NCI-H82 treated with DMSO at 0.1 percent for 48 hours (cell line): ENCODE results near the gene SPN.
"Not testable (repeated sequence)": the region's sequence is repeated elsewhere in the genome, so short reads cannot be mapped to it uniquely, and the experiment has no call there.

Source experiments
- DNase-seq: peaks from one replicate; lab custom pipeline; 2025; ENCODE audit not compliant: unreplicated experiment; lab: John Stamatoyannopoulos, UW

The SPN gene

DNA sequence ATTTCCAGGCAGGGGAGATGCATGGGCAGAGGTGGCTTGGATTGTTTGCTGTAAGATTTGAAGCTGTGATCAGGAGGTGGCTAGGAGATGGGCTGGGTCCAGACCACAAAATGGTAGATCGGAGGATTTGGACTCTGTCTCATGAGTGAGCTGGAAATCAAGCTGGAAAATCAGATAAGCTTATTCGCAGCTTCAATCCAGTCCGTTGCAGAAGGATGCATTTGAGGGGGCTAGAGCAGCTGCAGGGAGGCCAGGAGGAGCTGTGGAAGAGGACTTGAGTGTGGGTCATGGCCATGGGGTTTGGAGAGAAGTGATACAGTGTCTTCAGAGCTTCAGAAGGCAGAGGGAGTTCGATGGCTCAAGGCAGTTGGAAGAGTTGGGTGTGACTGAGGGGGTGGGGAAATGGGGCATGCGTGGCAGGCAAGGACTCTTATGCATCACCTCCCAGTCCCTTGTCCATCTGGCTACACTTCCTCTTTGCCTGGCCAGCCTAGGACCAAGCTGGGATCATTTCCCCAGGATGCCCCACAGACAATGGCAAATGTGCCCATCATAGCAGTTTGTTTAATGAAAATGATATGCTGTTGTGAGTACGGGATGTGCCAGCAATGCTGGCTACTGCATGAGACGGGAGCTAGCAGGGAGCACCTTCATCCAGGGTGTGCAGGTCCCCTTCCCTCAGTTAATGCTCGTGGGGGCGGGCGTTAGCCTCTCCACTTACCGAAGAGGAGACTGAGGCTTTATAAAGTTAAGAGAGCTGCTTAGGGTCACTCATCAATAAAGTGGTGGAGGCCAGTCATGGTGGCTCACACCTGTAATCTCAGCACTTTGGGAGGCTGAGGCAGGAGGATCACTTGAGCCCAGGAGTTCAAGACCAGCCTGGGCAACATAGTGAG lies 36.5 kb downstream of the SPN start:
- DNase-seq = no peak

- DNase-seq = peak; percentile 50
These were observed 37.4 kb downstream of the SPN start for GRCh38 chr16:29700253-29700987.

- DNase-seq = no peak
These were observed 38.1 kb downstream of the SPN start for GRCh38 chr16:29701214-29701555.

- no peak for DNase-seq
These were observed 39.2 kb downstream of the SPN start for GRCh38 chr16:29702269-29702668.

GRCh38 chr16:29705030-29705429 lies 42.0 kb downstream of the SPN start:
- no peak for DNase-seq

- not testable (repeated sequence) for DNase-seq
These were observed 44.1 kb downstream of the SPN start for GRCh38 chr16:29707160-29707559.

GRCh38 chr16:29708917-29709600 lies 46.0 kb downstream of the SPN start:
- DNase-seq = no peak

GRCh38 chr16:29709657-29710056 lies 46.6 kb downstream of the SPN start:
- not testable (repeated sequence) for DNase-seq

DNA sequence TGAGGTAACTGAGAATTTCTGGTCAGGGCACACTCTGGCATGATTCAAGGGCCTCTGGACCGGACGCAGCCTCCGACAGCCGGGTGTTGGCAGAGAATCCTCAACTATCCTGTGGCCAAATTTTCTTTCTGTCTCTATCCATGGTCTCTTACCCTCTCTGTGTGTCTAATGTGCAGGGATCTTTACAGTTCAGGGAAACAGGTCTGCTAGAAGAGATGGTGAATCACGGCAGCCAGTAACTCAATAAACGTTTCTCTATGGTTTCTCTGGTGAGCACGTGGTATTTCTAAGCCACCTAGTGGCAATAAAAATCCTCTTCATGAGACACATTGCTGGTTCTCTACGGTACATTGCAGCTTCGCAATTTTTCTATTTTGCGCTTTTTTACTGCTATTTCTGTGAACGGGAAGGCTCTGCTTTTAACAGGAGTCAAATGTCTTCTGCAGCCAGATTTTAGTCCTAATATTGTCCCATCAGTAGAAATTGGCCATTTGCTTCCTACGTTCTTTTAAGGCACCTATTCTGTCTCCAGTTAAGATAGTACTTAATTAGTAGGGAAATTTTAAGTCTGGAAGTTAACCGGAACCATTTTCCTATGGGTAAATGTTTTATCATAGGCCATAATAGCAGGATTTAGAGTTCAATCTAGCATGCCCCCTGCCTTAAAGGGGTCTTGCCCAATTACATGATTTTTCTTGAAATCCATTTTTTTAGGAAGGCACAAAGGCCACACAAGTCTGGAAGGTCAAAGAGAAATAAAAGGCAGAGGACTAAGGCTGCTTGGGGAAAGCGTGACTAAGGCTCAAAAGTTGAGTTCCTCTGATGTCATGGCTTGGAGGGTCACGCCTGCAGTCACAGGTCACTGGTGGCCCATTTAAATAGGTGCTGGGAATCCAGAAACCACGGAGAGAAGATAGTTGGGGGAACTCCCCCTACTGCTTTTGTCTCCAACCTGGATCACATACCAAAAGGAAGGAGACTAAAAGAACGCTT lies 47.5 kb downstream of the SPN start:
- DNase-seq = no peak

DNA sequence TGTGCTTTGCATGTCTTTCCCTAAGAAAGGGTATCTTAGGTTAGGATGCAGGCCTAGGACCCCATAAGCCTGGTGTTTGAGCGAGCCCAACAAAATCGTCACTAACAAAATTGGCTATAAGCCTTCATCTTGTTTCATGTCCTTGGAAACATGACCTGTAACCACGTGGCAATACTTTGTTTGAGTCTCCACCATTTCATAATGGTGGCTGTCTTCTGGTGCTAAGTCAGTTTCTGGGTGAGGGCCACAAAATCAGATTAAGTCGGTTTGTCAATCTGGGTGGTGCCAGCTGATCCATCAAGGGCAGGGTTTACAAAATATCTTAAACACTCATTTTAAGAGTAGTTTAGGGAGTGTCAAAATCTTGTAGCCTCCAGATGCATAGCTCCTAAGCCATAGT lies 49.8 kb downstream of the SPN start:
- DNase-seq = peak; percentile 88

GRCh38 chr16:29714396-29714795 lies 51.3 kb downstream of the SPN start:
- DNase-seq = no peak

DNA sequence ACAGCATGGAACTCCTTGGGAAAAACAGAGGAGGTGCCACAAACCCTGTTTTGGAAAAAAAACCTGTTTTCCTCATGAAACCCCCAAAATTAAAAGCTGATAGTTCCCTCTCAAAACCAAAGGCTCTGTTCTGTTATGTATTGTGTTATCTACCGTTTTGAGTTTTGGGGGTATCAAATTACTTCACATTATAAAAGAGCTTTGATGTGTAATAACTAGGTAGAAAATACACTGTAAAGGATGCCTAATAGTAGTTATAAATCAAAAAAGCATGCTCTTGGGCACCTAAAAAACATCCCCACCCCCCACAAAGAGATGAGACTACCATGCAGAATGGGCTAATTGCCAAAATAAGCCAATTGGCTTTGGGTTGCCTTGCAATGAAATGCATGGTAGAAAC lies 51.9 kb downstream of the SPN start:
- DNase-seq = no peak

- DNase-seq = no peak
These were observed 54.1 kb downstream of the SPN start for GRCh38 chr16:29717113-29717512.

DNA sequence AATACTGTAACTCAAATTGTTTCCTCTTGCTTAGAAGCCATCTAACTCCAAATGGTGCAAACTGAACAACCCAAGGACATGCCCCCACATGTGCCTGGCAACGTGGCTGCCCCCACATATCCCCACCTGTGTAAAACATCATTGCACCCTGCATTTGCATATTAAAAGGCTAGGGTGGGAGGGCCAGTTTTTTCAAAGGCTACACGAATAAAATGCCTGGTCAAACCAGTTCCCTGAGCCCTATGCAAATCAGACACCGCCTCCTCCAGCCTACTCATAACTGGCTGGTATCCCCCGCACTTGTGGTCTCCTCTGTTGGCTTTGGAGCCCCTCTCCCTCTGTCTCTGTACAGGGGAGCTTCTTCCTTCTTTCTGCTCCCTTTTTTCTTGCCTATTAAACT lies 56.0 kb downstream of the SPN start:
- no peak for DNase-seq
